WTC11 (cell line): ENCODE measurements around the gene NAV2. TPM values are rescaled to one million over a fixed set of nuclear protein-coding genes. Genes with fewer than 3 reads are reported as not detected.

Source experiments
- ATAC-seq: fragments of 200-7000 bp; cut with Tn5 transposase; 2 replicates; pipeline ENCODE4 v1.10.0; 2021; ENCODE audit warnings: mild to moderate bottlenecking, moderate library complexity
- CTCF ChIA-PET: fragments of 300-600 bp; sonication (Branson Sonifier 250); formaldehyde crosslinking; loops from one replicate; lab custom pipeline; 2021; ENCODE audit warnings: antibody characterized with exemption; lab: Charles Lee
- POLR2A ChIA-PET: fragments of 350-600 bp; sonication (Branson Sonifier 250); formaldehyde crosslinking; loops from one replicate; lab custom pipeline; 2021; ENCODE audit warnings: antibody characterized with exemption; lab: Charles Lee
- DNase-seq: peaks from one replicate; pipeline ENCODE4 v3.0.0; 2021; ENCODE audit warnings: low spot score
- H3K27ac Mint-ChIP-seq: 2 replicates; pipeline ENCODE4 v1.8.0; 2021; ENCODE audit warnings: mixed read lengths
- H3K27me3 Mint-ChIP-seq: 2 replicates; pipeline ENCODE4 v1.8.0; 2021; ENCODE audit warnings: low read depth, mild to moderate bottlenecking, moderate library complexity, mixed read lengths
- H3K36me3 Mint-ChIP-seq: 2 replicates; pipeline ENCODE4 v1.8.0; 2021; ENCODE audit warnings: mixed read lengths
- H3K4me1 Mint-ChIP-seq: 2 replicates; pipeline ENCODE4 v1.8.0; 2022; ENCODE audit warnings: mixed read lengths
- H3K4me3 Mint-ChIP-seq: 2 replicates; pipeline ENCODE4 v1.8.0; 2021; ENCODE audit warnings: mild to moderate bottlenecking, moderate library complexity, mixed read lengths
- H3K9me3 Mint-ChIP-seq: 2 replicates; pipeline ENCODE4 v1.8.0; 2021; ENCODE audit warnings: mixed read lengths
- ATF1 ChIP-seq: sonication (generic); formaldehyde crosslinking; IDR thresholded peaks from 2 replicates; pipeline ENCODE4 v1.8.1; 2023; ENCODE audit warnings: mild to moderate bottlenecking, moderate library complexity, missing genetic modification reagents
- ESRRA ChIP-seq: sonication (generic); formaldehyde crosslinking; IDR thresholded peaks from 2 replicates; pipeline ENCODE4 v1.8.1; 2022; ENCODE audit warnings: mild to moderate bottlenecking, missing genetic modification reagents, borderline replicate concordance
- FOXJ3 ChIP-seq: sonication (generic); formaldehyde crosslinking; IDR thresholded peaks from 2 replicates; pipeline ENCODE4 v1.9.0; 2021; ENCODE audit warnings: missing genetic modification reagents, mild to moderate bottlenecking, borderline replicate concordance
- GABPB1 ChIP-seq: sonication (generic); formaldehyde crosslinking; IDR thresholded peaks from 2 replicates; pipeline ENCODE4 v1.8.1; 2023; ENCODE audit warnings: mild to moderate bottlenecking, missing genetic modification reagents
- GRHL2 ChIP-seq: fragments of 250-450 bp; sonication (Bioruptor Pico); IDR thresholded peaks from 2 replicates; pipeline ENCODE4 v1.8.0; 2022; ENCODE audit warnings: mild to moderate bottlenecking, moderate library complexity; ENCODE audit not compliant: insufficient replicate concordance, severe bottlenecking
- KAT7 ChIP-seq: sonication (generic); formaldehyde crosslinking; IDR thresholded peaks from 2 replicates; pipeline ENCODE4 v1.8.1; 2023; ENCODE audit warnings: missing genetic modification reagents, mild to moderate bottlenecking, borderline replicate concordance
- NR3C1 ChIP-seq: sonication (generic); formaldehyde crosslinking; conservative IDR thresholded peaks from 2 replicates; pipeline ENCODE4 v1.8.1; 2023; ENCODE audit warnings: low read depth, mild to moderate bottlenecking, missing genetic modification reagents
- SOX15 ChIP-seq: fragments of 250-450 bp; sonication (Bioruptor Pico); IDR thresholded peaks from 2 replicates; pipeline ENCODE4 v1.9.0; 2021; ENCODE audit warnings: mild to moderate bottlenecking
- TCF7 ChIP-seq: sonication (generic); formaldehyde crosslinking; IDR thresholded peaks from 2 replicates; pipeline ENCODE4 v1.8.0; 2022; ENCODE audit warnings: mild to moderate bottlenecking, low read depth, missing genetic modification reagents, moderate library complexity
- TP53 ChIP-seq: sonication (generic); formaldehyde crosslinking; IDR thresholded peaks from 2 replicates; pipeline ENCODE4 v1.8.1; 2023; ENCODE audit warnings: mild to moderate bottlenecking, missing genetic modification reagents
- ZNF121 ChIP-seq: sonication (generic); formaldehyde crosslinking; IDR thresholded peaks from 2 replicates; pipeline ENCODE4 v1.8.0; 2023; ENCODE audit warnings: missing genetic modification reagents
- ZNF416 ChIP-seq: fragments of 250-450 bp; sonication (Bioruptor Pico); IDR thresholded peaks from 2 replicates; pipeline ENCODE4 v1.9.0; 2021; ENCODE audit warnings: mild to moderate bottlenecking, inconsistent platforms
- total RNA-seq: library from RNA; stranded (reverse); gene quantifications from 3 replicates; pipeline ENCODE4 v1.2.3, GENCODE V29; 2021
- TF ChIP-seq, protein P1 (sequence below): sonication (generic); formaldehyde crosslinking; IDR thresholded peaks from 2 replicates; pipeline ENCODE4 v1.8.1; 2023; ENCODE audit warnings: mild to moderate bottlenecking, missing genetic modification reagents
- TF ChIP-seq, protein P2 (sequence below): fragments of 250-450 bp; sonication (Bioruptor Pico); IDR thresholded peaks from 2 replicates; pipeline ENCODE4 v1.8.0; 2021; ENCODE audit warnings: mild to moderate bottlenecking
- TF ChIP-seq, protein P3 (sequence below): sonication (generic); formaldehyde crosslinking; conservative IDR thresholded peaks from 2 replicates; pipeline ENCODE4 v1.8.1; 2022; ENCODE audit warnings: mild to moderate bottlenecking, missing genetic modification reagents
- TF ChIP-seq, protein P4 (sequence below): sonication (generic); formaldehyde crosslinking; IDR thresholded peaks from 2 replicates; pipeline ENCODE4 v1.8.0; 2023; ENCODE audit warnings: mild to moderate bottlenecking, missing genetic modification reagents
- TF ChIP-seq, protein P5 (sequence below): fragments of 200-600 bp; IDR thresholded peaks from 2 replicates; pipeline ENCODE4 v1.8.0; 2022; ENCODE audit warnings: antibody characterized with exemption
- TF ChIP-seq, protein P6 (sequence below): fragments of 250-450 bp; sonication (Bioruptor Pico); IDR thresholded peaks from 2 replicates; pipeline ENCODE4 v1.9.0; 2021; ENCODE audit warnings: mild to moderate bottlenecking, borderline replicate concordance
- TF ChIP-seq, protein P7 (sequence below): fragments of 250-450 bp; sonication (Bioruptor Pico); IDR thresholded peaks from 2 replicates; pipeline ENCODE4 v1.9.0; 2021; ENCODE audit warnings: mild to moderate bottlenecking

NAV2 gene
- total RNA-seq, 1 experiment from 2014 or later: 42.8 TPM

DNA sequence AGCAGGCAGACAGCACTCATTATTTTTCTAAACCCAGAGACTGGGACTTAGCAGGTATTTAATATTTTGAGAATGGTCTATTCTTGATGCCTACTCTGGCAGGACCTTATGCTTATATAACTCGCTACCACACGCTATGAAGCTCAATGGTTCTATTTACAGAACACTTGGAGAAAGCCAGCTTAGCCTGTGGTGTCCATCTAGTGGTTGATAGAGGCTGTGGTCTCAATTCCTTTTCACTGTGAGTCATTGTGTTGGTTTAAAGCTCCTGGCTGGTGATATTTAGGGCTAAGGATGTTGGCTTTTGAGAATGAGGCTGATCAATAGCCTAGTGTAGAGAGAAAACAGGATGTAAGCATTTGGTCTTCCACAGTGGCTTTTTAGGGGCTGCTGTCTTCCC lies 241.3 kb downstream of the NAV2 start (continued):
- TF ChIP-seq FOXJ3 (no peak), GRHL2 (CRISPR knock-in tag) (no peak), TP53 (CRISPR knock-in tag) (no peak), SOX15 (CRISPR knock-in tag) (no peak)
- TF ChIP-seq, protein P1, sequence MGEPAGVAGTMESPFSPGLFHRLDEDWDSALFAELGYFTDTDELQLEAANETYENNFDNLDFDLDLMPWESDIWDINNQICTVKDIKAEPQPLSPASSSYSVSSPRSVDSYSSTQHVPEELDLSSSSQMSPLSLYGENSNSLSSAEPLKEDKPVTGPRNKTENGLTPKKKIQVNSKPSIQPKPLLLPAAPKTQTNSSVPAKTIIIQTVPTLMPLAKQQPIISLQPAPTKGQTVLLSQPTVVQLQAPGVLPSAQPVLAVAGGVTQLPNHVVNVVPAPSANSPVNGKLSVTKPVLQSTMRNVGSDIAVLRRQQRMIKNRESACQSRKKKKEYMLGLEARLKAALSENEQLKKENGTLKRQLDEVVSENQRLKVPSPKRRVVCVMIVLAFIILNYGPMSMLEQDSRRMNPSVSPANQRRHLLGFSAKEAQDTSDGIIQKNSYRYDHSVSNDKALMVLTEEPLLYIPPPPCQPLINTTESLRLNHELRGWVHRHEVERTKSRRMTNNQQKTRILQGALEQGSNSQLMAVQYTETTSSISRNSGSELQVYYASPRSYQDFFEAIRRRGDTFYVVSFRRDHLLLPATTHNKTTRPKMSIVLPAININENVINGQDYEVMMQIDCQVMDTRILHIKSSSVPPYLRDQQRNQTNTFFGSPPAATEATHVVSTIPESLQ (CRISPR knock-in tag): no peak
- TF ChIP-seq, protein P2, sequence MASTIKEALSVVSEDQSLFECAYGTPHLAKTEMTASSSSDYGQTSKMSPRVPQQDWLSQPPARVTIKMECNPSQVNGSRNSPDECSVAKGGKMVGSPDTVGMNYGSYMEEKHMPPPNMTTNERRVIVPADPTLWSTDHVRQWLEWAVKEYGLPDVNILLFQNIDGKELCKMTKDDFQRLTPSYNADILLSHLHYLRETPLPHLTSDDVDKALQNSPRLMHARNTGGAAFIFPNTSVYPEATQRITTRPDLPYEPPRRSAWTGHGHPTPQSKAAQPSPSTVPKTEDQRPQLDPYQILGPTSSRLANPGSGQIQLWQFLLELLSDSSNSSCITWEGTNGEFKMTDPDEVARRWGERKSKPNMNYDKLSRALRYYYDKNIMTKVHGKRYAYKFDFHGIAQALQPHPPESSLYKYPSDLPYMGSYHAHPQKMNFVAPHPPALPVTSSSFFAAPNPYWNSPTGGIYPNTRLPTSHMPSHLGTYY (CRISPR knock-in tag): no peak
- TF ChIP-seq, protein P3, sequence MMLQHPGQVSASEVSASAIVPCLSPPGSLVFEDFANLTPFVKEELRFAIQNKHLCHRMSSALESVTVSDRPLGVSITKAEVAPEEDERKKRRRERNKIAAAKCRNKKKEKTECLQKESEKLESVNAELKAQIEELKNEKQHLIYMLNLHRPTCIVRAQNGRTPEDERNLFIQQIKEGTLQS (CRISPR knock-in tag): no peak

DNA sequence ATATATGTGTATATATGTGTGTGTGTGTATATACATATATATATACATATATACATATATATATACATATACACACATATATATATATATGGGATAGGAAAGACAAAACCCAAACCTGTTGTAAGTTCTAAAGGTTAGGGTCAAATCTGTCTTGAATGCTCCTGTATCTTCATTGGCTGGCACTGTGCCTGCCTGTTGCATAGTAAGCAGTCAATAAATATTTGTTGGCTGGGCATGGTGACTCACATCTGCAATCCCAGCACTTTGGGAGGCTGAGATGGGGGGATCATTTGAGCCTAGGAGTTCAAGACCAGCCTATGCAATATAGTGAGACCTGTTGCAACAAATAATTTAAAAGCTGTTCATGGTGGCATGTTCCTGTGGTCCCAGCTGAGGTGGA lies 242.3 kb downstream of the NAV2 start:
- CTCF ChIA-PET: no interaction called here
- Mint-ChIP-seq H3K4me3 (no peak overlapping the region), H3K4me1 (peaks cover 57% of the 10 kb centered on the region), H3K27me3 (no peaks in the 10 kb centered on the region), H3K36me3 (peaks cover 7% of the 10 kb centered on the region; the same call in 1 of the 2 replicates), H3K9me3 (no peaks in the 10 kb centered on the region)
- POLR2A ChIA-PET: no interaction called here
- no peak for TF ChIP-seq KAT7 (CRISPR knock-in tag)
- TF ChIP-seq NR3C1: no peak
- 0 out of 2 replicates have a peak, but pooled peaks have one; percentile 39 for TF ChIP-seq GABPB1 (CRISPR knock-in tag)
- TF ChIP-seq, protein P4, sequence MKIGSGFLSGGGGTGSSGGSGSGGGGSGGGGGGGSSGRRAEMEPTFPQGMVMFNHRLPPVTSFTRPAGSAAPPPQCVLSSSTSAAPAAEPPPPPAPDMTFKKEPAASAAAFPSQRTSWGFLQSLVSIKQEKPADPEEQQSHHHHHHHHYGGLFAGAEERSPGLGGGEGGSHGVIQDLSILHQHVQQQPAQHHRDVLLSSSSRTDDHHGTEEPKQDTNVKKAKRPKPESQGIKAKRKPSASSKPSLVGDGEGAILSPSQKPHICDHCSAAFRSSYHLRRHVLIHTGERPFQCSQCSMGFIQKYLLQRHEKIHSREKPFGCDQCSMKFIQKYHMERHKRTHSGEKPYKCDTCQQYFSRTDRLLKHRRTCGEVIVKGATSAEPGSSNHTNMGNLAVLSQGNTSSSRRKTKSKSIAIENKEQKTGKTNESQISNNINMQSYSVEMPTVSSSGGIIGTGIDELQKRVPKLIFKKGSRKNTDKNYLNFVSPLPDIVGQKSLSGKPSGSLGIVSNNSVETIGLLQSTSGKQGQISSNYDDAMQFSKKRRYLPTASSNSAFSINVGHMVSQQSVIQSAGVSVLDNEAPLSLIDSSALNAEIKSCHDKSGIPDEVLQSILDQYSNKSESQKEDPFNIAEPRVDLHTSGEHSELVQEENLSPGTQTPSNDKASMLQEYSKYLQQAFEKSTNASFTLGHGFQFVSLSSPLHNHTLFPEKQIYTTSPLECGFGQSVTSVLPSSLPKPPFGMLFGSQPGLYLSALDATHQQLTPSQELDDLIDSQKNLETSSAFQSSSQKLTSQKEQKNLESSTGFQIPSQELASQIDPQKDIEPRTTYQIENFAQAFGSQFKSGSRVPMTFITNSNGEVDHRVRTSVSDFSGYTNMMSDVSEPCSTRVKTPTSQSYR (CRISPR knock-in tag): no peak
- TF ChIP-seq, all 79 proteins: peak for 1
- H3K27ac Mint-ChIP-seq: no peak overlapping the region
- ATAC-seq: no peak
- no peak for DNase-seq

DNA sequence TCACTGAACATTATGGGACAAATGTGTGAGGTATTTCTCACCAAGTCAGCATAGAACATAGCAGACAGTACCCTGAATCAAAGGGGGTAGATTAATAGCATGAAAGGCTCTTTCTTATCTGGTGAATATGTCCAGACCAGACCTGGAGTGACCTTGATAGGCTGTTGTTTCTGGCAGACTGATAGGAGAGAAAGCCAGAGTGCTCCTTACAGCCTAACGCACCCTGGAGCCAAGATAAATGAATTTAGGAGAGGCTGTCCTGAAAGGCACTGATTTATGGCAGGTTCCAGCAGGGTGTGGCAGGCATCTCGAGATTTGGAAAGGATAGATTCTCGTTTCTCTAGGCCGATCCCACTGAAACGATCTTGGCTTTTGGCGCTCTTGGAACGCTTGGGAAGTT lies 243.0 kb downstream of the NAV2 start:
- no peak for ATAC-seq
- CTCF ChIA-PET: no interaction called here
- peaks cover 57% of the 10 kb centered on the region for H3K4me1 Mint-ChIP-seq
- TF ChIP-seq TCF7 (CRISPR knock-in tag) (no peak), ZNF121 (CRISPR knock-in tag) (no peak), ATF1 (CRISPR knock-in tag) (no peak), ZNF416 (no peak), ESRRA (CRISPR knock-in tag) (no peak)
- TF ChIP-seq, protein P5, sequence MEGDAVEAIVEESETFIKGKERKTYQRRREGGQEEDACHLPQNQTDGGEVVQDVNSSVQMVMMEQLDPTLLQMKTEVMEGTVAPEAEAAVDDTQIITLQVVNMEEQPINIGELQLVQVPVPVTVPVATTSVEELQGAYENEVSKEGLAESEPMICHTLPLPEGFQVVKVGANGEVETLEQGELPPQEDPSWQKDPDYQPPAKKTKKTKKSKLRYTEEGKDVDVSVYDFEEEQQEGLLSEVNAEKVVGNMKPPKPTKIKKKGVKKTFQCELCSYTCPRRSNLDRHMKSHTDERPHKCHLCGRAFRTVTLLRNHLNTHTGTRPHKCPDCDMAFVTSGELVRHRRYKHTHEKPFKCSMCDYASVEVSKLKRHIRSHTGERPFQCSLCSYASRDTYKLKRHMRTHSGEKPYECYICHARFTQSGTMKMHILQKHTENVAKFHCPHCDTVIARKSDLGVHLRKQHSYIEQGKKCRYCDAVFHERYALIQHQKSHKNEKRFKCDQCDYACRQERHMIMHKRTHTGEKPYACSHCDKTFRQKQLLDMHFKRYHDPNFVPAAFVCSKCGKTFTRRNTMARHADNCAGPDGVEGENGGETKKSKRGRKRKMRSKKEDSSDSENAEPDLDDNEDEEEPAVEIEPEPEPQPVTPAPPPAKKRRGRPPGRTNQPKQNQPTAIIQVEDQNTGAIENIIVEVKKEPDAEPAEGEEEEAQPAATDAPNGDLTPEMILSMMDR: no peak
- TF ChIP-seq, protein P6, sequence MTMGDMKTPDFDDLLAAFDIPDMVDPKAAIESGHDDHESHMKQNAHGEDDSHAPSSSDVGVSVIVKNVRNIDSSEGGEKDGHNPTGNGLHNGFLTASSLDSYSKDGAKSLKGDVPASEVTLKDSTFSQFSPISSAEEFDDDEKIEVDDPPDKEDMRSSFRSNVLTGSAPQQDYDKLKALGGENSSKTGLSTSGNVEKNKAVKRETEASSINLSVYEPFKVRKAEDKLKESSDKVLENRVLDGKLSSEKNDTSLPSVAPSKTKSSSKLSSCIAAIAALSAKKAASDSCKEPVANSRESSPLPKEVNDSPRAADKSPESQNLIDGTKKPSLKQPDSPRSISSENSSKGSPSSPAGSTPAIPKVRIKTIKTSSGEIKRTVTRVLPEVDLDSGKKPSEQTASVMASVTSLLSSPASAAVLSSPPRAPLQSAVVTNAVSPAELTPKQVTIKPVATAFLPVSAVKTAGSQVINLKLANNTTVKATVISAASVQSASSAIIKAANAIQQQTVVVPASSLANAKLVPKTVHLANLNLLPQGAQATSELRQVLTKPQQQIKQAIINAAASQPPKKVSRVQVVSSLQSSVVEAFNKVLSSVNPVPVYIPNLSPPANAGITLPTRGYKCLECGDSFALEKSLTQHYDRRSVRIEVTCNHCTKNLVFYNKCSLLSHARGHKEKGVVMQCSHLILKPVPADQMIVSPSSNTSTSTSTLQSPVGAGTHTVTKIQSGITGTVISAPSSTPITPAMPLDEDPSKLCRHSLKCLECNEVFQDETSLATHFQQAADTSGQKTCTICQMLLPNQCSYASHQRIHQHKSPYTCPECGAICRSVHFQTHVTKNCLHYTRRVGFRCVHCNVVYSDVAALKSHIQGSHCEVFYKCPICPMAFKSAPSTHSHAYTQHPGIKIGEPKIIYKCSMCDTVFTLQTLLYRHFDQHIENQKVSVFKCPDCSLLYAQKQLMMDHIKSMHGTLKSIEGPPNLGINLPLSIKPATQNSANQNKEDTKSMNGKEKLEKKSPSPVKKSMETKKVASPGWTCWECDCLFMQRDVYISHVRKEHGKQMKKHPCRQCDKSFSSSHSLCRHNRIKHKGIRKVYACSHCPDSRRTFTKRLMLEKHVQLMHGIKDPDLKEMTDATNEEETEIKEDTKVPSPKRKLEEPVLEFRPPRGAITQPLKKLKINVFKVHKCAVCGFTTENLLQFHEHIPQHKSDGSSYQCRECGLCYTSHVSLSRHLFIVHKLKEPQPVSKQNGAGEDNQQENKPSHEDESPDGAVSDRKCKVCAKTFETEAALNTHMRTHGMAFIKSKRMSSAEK (CRISPR knock-in tag): no peak
- TF ChIP-seq, protein P7, sequence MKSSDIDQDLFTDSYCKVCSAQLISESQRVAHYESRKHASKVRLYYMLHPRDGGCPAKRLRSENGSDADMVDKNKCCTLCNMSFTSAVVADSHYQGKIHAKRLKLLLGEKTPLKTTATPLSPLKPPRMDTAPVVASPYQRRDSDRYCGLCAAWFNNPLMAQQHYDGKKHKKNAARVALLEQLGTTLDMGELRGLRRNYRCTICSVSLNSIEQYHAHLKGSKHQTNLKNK (CRISPR knock-in tag): no peak

More for the DNA sequence above, 243.0 kb downstream of the NAV2 start:
- Mint-ChIP-seq H3K9me3 (no peaks in the 10 kb centered on the region), H3K36me3 (peaks cover 7% of the 10 kb centered on the region; the same call in 1 of the 2 replicates), H3K4me3 (no peak overlapping the region), H3K27ac (no peak overlapping the region), H3K27me3 (no peaks in the 10 kb centered on the region)
- POLR2A ChIA-PET: no interaction called here
- DNase-seq: no peak
